ENCODE data around the gene PCBP4. TPM values are rescaled to one million over a fixed set of nuclear protein-coding genes. Genes with fewer than 3 reads are reported as not detected.

Gene PCBP4
- total RNA-seq, 1 donor from 2014 or later: 37.1 TPM

DNA sequence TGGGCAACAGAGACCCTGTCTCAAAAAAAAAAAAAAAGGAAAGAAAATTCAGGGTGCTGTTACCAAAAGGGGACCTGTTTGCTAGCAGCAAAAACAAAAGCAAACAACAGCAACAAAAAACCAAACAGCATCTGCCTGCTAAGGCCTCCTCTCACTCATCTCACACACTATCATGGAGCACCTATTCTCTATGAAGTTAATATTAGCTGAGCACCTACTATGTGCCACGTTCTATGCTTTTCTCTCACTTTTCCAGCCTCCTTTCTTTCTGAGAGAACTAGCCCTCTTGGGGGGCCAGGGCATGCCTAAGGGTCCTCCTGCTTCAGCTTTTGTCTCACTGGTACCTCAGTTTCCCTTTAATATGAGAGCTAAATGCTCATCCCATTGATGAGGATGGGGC, 12.5 kb downstream of the PCBP4 start:
- Histone ChIP-seq H3K4me1 (peaks cover 8% of the 10 kb centered on the region), H3K27ac (no peak overlapping the region), H3K36me3 (no peaks in the 10 kb centered on the region), H3K4me3 (no peak overlapping the region), H3K9me3 (no peaks in the 10 kb centered on the region), H3K27me3 (no peaks in the 10 kb centered on the region)
- TF ChIP-seq, protein P1, sequence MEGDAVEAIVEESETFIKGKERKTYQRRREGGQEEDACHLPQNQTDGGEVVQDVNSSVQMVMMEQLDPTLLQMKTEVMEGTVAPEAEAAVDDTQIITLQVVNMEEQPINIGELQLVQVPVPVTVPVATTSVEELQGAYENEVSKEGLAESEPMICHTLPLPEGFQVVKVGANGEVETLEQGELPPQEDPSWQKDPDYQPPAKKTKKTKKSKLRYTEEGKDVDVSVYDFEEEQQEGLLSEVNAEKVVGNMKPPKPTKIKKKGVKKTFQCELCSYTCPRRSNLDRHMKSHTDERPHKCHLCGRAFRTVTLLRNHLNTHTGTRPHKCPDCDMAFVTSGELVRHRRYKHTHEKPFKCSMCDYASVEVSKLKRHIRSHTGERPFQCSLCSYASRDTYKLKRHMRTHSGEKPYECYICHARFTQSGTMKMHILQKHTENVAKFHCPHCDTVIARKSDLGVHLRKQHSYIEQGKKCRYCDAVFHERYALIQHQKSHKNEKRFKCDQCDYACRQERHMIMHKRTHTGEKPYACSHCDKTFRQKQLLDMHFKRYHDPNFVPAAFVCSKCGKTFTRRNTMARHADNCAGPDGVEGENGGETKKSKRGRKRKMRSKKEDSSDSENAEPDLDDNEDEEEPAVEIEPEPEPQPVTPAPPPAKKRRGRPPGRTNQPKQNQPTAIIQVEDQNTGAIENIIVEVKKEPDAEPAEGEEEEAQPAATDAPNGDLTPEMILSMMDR (IDR thresholded peaks at IDR 0.05): no peak
- ATAC-seq (no peak), DNase-seq (no peak)
- intact Hi-C loops (cut with DNase I): no loop called here

DNA sequence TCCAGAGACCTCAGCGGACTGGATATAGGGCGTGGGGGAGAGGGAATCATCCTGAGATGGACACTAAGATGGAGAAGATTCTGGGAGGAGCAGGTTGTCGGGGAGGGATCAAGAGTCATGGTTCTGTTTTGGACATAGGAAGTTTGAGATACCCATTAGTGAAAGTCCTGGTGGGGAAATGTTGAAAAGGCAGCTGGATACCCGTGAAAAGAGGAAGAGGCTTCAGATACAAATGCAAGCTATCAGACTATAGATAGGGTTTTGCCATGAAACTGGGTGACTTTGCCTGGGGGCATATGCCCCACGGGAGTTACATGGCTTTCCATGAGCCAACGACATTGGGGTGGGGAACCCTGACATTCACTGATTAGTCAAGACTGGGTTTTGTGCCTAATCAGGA, 13.1 kb downstream of the PCBP4 start:
- Histone ChIP-seq H3K4me1 (peaks cover 8% of the 10 kb centered on the region), H3K9me3 (no peaks in the 10 kb centered on the region), H3K36me3 (no peaks in the 10 kb centered on the region), H3K27me3 (no peaks in the 10 kb centered on the region), H3K4me3 (no peak overlapping the region), H3K27ac (no peak overlapping the region)
- ATAC-seq (no peak), DNase-seq (no peak)
- TF ChIP-seq, protein P1 (IDR thresholded peaks at IDR 0.05): no peak
- intact Hi-C loops (cut with DNase I): no loop called here

DNA sequence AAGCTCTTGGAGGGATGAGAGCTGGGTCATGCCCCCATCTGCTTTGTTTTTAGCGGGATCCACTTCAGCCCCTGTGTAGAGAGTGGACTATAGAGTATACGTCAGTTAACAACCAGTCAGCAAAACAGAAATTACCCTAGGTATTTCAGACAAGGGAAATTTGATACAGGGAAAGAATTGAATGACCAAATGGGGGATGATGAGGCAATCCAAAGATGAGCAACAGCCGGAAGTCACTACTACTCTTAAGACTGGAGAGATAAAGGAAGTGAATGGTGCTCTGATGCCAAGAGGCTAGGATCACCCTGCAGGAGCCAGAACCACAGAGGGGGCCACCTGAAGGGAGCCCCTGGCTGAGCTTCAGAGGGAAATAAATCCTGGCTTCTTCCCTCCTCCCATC, 13.8 kb downstream of the PCBP4 start:
- TF ChIP-seq, protein P1 (IDR thresholded peaks at IDR 0.05): no peak
- no peaks in the 10 kb centered on the region for H3K27me3 ChIP-seq
- H3K4me3 ChIP-seq: no peak overlapping the region
- H3K9me3 ChIP-seq: no peaks in the 10 kb centered on the region
- ATAC-seq (peak; percentile 43), DNase-seq (no peak)
- intact Hi-C loops (cut with DNase I): no loop called here
- H3K36me3 ChIP-seq: no peaks in the 10 kb centered on the region
- peaks cover 8% of the 10 kb centered on the region for H3K4me1 ChIP-seq
- H3K27ac ChIP-seq: no peak overlapping the region

DNA sequence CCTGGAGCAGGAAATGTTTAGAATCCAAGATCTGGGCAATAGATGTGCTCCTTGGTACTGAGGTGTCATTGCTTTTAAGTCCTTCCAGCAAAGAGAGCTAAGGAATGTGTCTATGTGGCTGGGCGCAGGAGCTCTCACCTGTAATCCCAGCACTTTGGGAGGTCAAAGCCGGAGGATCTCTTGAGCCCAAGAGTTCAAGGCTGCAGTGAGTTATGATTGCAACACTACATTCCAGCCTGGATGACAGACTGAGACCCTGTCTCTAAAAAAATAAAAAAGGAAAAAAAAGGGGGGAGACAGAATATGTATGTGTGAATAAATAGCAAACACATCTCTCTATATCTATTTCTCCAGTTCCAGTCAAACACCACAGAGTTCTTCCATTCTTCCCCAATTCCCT, 16.4 kb downstream of the PCBP4 start:
- Histone ChIP-seq H3K4me1 (no peaks in the 10 kb centered on the region), H3K27ac (no peak overlapping the region), H3K36me3 (no peaks in the 10 kb centered on the region), H3K4me3 (no peak overlapping the region), H3K27me3 (no peaks in the 10 kb centered on the region), H3K9me3 (no peaks in the 10 kb centered on the region)
- TF ChIP-seq, protein P1 (IDR thresholded peaks at IDR 0.05): no peak
- DNase-seq: no peak
- ATAC-seq: no peak
- intact Hi-C loops (cut with DNase I): no loop called here

DNA sequence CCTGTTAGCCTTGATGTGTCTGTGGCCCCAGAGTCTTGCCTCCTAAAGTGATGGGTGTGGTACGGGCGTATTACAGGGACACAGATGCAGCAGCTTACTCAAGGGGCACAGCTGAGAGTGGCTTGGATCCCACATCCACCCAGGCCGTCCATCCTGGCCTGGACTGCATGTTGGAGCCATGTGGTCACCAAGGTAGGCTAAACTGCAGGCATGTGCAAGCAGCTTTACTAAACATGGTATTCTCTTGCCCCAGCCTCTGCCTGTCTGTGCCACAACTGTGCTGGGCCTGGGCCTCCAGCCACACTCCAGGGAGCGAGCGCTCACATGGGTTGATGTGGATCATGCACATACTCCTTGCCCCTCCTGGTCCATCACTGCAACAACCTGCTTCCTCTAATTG, 18.1 kb downstream of the PCBP4 start:
- TF ChIP-seq, protein P1 (IDR thresholded peaks at IDR 0.05): no peak
- no peak overlapping the region for H3K27ac ChIP-seq
- intact Hi-C loops (cut with DNase I): no loop called here
- DNase-seq: peak; percentile 39
- ATAC-seq: no peak
- no peak overlapping the region for H3K4me3 ChIP-seq
- H3K9me3 ChIP-seq: no peaks in the 10 kb centered on the region
- no peaks in the 10 kb centered on the region for H3K36me3 ChIP-seq
- H3K27me3 ChIP-seq: no peaks in the 10 kb centered on the region
- H3K4me1 ChIP-seq: no peaks in the 10 kb centered on the region

DNA sequence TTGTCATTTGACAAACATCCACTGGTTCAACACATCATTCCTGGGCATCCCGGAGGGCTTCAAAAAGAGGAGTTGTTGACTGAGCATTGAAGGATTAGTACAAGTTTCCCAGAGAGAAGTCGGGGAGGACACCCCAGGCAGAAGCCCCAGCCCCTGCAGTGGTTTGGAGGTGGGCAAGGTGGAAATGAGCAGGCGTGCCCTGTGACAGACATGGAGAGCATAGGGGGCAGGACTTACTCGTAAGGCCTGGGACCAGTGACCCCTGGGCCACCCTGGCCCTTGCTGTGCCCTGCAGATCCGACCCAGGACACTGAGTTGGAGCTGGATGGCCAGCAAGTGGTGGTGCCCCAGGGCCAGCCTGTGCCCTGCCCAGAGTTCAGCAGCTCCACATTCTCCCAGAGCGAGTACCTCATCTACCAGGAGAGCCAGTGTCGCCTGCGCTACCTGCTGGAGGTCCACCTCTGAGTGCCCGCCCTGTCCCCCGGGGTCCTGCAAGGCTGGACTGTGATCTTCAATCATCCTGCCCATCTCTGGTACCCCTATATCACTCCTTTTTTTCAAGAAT, 19.2 kb downstream of the PCBP4 start:
- Histone ChIP-seq H3K27ac (no peak overlapping the region), H3K9me3 (no peaks in the 10 kb centered on the region), H3K27me3 (no peaks in the 10 kb centered on the region), H3K4me1 (peaks cover 5% of the 10 kb centered on the region), H3K36me3 (no peaks in the 10 kb centered on the region), H3K4me3 (no peak overlapping the region)
- intact Hi-C loops (cut with DNase I): no loop called here
- ATAC-seq (no peak), DNase-seq (peak; percentile 61)
- TF ChIP-seq, protein P1 (IDR thresholded peaks at IDR 0.05): no peak
